NCI-H1930 (cell line): ENCODE results near the gene VAV2.

Experiments used
- DNase-seq, 2 experiments: peaks; one replicate each; lab custom pipeline; 2025; lab: John Stamatoyannopoulos, UW

The VAV2 gene

GRCh38 chr9:133728856-133729616, 263.1 kb downstream of the VAV2 start:
- DNase-seq, result no peak

DNA sequence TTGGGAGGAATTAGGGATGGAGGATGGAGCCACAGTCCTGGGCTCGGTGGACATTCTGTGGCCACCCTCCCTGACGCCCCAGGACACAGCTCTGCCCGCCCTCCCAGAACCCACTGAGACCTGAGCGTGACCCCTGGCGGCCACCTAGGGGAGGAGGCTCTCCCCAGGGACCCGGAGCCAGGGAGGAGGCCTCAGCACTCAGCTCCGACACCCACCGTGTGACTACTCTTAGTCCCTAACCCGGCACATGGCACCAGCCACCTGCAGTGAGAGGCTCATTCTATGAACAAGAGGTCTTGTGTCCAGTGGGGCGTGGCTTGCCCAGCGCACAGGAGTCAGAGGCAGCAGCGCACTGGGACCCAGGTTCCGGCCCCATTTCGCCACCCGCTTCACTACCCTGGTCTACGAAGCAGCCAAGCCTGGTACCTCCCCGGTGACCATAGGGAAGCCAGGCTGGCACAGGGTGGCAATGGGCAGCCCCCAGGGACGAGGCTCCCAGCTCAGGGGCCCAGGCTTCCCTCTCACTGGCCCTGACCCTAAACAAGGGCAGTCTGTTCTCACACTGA, 264.2 kb downstream of the VAV2 start:
- DNase-seq, result no peak

DNA sequence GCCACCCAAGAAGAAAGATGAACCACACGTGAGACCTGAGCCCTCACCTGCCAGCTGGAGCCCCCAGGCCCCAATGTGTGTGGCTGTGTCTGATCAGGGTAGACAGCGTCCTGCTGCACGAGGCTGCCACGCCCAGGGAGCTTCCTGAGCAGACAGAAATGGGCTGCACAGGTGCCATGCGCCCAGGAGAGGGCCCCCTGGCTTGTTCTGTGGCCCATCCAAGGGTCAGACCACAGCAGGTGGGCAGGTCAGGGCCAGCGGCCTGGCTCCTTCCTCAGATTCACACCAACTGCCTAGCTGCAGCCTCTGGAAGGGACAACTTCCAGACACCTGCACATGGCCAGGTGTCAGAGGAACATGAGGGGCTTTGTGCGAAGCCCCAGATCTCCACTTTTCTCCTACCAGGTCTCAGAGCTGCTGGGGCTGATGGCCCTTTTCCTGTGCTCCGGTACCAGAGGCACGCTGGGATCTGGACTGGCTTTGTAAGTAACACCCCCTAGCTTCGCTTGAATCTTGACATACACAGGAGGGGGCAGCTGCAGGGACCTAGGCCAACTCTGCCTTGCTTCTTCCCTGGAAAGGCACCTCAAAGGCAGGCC, 264.7 kb downstream of the VAV2 start:
- DNase-seq, result no peak

DNA sequence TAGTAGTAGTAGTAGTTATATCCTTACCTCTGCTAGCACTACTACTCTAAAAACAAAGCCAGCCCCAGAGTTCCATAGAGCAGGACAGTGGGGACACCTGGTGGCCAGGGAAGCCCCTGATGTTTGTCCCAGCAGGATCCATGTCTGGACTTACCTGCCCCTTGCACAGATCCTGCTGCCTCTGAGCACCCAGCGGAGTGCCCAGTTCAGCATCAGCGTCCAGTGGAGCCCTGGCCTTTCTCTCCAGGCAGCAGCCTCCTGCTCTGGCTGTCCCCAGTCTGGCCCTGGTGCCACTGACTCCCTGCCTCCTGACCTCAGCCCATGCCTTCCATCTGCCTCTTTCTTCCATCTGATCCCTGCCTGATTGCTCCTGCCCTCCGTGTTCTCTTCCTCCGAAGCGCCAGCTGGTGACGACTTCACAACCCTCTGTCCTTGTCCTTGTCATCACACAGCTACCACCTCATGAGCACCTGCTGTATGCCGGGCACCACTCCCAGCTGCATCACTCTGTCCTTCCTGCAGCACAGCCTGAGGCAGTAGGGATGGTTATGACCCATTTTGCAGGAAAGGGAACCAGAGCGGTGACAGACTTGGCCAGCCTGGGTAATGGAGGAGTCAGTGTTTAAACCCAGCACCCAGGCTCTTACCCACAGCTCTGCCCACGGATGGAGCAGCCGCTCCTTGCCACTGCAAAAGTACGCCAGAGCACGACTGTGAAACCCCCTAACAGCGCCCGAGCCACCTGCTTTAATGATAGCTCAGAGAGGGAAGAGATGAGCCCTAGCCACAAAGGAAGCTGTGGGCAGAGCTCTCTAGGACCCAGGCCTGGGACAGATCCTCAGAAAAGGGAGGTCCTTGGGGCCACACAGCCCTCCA, 265.5 kb downstream of the VAV2 start:
- DNase-seq, result peak in 1 of 2 experiments; percentile 41

GRCh38 chr9:133725886-133726285, 266.2 kb downstream of the VAV2 start:
- no peak for DNase-seq

- no peak for DNase-seq
Measured at GRCh38 chr9:133718563-133719315, 273.4 kb downstream of the VAV2 start.

DNA sequence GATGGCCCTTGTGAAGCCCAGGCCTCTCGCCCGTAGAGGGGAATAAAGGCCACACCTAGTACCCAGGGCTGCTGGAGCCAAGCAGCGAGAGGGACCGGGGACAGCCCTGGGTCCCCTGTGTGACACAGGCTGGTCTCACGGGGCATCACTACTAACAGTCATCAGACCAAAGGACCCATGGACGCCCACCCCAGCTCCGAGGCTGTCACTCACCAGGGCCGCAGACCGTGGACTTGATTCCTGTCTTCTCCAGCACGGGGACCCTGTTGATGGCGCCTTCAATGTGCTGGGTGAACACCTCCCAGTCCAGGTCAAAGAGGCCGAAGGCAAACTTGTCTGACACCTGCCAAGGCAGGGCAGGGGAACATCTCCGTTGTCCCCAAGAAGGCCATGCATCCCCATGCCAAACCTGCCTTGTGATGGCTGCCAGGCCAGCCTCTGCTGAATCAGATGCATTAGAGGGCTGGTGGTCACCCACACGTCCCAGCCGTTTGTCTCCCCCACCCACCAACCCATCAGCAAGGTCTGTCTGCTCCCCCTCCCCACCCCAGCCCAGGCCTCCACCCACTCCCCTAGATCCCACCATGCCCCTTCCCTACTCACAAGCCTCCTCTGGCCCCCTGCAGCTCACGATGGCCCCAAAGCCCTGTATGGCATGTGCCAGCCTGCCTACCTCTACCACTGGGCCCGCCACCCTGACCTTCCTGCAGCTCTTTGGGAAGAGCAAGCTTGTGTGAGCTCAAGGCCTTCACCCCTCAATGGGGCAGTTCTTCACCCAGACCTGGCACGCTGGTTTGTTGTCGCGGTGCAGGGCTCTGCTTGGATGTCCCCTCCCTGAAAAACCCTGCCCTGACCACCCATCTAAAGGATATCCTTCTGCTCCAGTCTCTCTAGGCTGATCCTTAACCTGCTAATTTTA, 274.8 kb downstream of the VAV2 start:
- no peak for DNase-seq

- no peak for DNase-seq
Measured at GRCh38 chr9:133716564-133717112, 275.5 kb downstream of the VAV2 start.

GRCh38 chr9:133715866-133716563, 276.1 kb downstream of the VAV2 start:
- DNase-seq, result no peak

GRCh38 chr9:133715295-133715865, 276.7 kb downstream of the VAV2 start:
- no peak for DNase-seq

GRCh38 chr9:133714606-133715294, 277.4 kb downstream of the VAV2 start:
- DNase-seq, result no peak

DNA sequence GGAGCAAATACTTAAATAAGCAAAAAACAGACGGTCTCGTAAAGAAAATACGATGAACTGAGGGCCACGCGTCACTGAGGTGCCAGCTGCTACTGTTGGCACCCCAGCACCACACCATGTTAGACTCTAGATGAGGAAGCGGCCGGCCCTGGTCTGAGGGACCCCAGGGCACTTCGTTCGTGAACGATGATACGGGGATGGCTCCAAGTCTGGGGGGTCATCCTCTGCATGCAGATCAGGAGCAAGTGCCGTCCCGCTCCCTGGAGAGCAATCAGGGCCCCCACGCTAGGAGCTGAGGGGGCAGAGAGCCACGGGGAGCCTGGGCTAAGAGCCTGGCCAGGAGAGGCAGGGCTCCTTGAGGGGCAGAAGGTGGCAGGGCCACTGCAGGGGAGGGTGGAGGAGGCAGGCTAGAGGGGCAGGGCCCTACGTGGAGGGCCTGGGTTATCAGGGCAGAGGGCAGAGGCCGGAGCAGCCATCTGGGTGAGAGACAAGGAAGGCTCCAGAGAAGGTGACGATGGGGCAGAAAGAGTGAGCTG, 278.1 kb downstream of the VAV2 start:
- no peak for DNase-seq

DNA sequence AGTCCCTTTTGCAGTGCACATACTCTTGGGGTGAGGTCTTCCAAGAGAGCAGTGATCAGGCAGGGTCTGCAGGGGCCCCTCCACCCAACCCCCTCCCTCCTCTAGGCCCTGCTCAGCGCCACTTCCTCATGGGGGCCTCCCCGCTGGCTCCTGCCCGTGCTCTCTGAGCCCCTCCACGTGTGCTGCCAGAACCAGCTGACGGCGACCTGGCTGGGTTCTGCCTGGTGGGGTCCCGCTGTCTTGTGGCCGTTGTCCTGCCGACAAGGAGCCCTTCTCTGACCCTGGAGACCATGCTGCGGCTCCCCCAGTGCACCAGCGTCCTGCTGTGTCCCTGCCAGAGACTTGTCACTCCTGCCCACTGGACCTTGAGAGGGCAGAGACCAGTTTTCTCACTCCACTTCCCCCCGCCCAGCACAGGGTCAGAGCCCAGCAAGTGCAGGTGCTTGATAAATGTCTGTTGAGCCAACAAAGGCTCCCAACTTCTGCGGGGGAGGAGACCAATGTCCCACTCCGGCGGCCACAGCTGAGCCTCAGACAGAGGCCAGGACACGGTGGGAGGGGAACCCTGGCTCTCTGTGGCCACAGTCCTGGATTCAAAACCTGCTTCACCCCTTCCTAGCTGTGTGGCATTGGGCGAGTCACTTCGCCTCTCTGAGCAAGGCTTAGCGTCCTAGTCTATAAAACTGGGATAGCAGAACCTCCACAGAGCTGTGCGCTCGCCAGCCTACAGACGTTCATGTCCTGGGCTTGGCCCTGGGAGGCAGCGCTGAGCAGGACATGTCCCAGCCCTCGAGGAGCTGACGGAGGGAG, 278.8 kb downstream of the VAV2 start:
- DNase-seq, result no peak

GRCh38 chr9:133712221-133713100, 279.7 kb downstream of the VAV2 start:
- DNase-seq, result no peak
